Measurements from ENCODE around the gene CRACR2B. TPM values are rescaled to one million over a fixed set of nuclear protein-coding genes. Genes with fewer than 3 reads are reported as not detected.

The CRACR2B gene
- total and polyA plus RNA-seq, 2 donors (not counting 1 experiment from before 2014, with no cell fraction given), result 9.7 to 67.7 TPM

DNA sequence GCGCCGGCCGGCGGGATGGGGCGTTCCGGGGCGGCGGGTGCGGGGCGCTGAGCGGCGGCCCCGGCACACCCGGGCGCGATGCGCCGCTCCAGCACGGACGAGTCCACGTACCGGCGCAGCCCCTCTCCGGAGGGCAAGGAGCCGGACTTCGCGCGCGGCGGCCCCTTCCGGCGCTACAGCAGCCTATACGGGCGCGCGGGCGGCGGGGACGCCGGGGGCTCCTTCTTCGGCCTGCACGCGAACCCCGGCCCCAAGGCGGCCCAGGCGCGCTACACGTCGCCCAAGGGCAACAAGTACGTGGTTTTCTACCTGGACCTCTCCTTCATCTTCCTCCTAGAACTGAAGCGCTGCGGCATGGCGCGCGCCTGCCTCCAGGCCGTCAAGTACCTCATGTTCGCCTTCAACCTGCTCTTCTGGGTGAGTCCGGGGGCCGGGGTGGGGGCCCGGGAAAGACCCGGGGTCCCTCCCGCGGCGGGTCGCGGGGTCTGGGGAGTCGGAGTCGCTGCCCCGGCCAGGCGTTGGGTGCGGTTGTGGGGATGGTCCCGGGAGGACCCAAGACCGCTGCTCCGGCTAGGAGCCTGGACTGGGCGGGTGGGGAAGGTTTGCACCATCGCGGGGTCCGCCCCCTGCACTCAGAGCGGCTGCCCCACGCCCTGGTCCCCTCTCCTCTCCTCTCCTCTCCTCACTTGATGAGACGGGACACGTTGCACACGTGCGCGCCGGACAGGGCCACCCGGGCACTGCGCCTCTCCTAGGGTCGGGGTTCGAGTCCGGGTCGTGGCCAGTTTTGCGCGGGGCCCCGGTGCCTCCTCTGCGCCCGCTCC is 22.4 kb downstream of the CRACR2B start:
- DNase-seq, result peak; percentile 40
- no peak for TF ChIP-seq EZH2 (IDR thresholded peaks at IDR 0.05; ENCODE audit: borderline replicate concordance, insufficient read depth, low read depth, low read length, poor library complexity, severe bottlenecking)
- TF ChIP-seq, protein P1, sequence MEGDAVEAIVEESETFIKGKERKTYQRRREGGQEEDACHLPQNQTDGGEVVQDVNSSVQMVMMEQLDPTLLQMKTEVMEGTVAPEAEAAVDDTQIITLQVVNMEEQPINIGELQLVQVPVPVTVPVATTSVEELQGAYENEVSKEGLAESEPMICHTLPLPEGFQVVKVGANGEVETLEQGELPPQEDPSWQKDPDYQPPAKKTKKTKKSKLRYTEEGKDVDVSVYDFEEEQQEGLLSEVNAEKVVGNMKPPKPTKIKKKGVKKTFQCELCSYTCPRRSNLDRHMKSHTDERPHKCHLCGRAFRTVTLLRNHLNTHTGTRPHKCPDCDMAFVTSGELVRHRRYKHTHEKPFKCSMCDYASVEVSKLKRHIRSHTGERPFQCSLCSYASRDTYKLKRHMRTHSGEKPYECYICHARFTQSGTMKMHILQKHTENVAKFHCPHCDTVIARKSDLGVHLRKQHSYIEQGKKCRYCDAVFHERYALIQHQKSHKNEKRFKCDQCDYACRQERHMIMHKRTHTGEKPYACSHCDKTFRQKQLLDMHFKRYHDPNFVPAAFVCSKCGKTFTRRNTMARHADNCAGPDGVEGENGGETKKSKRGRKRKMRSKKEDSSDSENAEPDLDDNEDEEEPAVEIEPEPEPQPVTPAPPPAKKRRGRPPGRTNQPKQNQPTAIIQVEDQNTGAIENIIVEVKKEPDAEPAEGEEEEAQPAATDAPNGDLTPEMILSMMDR (IDR thresholded peaks at IDR 0.05), result no peak
- peaks cover 0 to 29% (median 6%) of the 10 kb centered on the region in 4 experiments for H3K27me3 ChIP-seq (replicated peaks in 1 of 4; ENCODE audit: control extremely low read depth in 1 of 4, control insufficient read depth in 3 of 4, insufficient read depth in 4 of 4, low read length in 3 of 4)
- Mint-ChIP-seq H3K9me3 (ENCODE audit: insufficient read depth) (no peaks in the 10 kb centered on the region), H3K4me1 (peaks cover 6% of the 10 kb centered on the region), H3K27me3 (peaks cover 3% of the 10 kb centered on the region), H3K27ac (no peak overlapping the region), H3K4me3 (peak overlapping the region; percentile 70)
- peak; percentile 7 for ATAC-seq (ENCODE audit: low read depth)
- peak overlapping the region; percentile 54 for H2AFZ ChIP-seq (ENCODE audit: insufficient read depth, low read depth, low read length, poor library complexity, severe bottlenecking)
- peaks cover 11 to 15% of the 10 kb centered on the region in 2 donors for H3K4me1 ChIP-seq (ENCODE audit: control insufficient read depth in 2 of 2, insufficient read depth in 2 of 2, low read length in 2 of 2)
- ChIA-PET POLR2A (no interaction called here), CTCF (interaction anchor here (3.1 kb wide), 1 partner anchor 200 kb away, joined by 26 read pairs; no protein-coding TSS in a partner anchor)
- H3K9me3 ChIP-seq (ENCODE audit: control extremely low read depth in 1 of 3, control insufficient read depth in 2 of 3, insufficient read depth in 1 of 3, low read length in 2 of 3), result no peaks in the 10 kb centered on the region
- H3K27ac ChIP-seq (ENCODE audit: low read length in 2 of 2), result no peak overlapping the region
- no peaks in the 10 kb centered on the region for H3K79me2 ChIP-seq (ENCODE audit: control insufficient read depth, insufficient read depth, low read length)
- peak overlapping the region; percentile 96 for H3K4me2 ChIP-seq (replicated peaks; ENCODE audit: low read depth, low read length, poor library complexity, severe bottlenecking)
- WGBS (ENCODE audit: insufficient coverage), result 44% methylated on average over 90 of the region's 97 CpGs
- intact Hi-C loops (cut with micrococcal nuclease), result no loop called here
- H4K20me1 ChIP-seq (ENCODE audit: control insufficient read depth, insufficient read depth, low read length, poor library complexity, severe bottlenecking), result peaks cover 8% of the 10 kb centered on the region
- H3K4me3 ChIP-seq (ENCODE audit: control extremely low read depth in 1 of 5, extremely low read depth in 1 of 5, insufficient read depth in 1 of 5, low read depth in 2 of 5, low read length in 4 of 5), result peak overlapping the region in 3 of 5 experiments; percentile 20 to 36 (median 35)
- no peaks in the 10 kb centered on the region for H3K36me3 ChIP-seq (replicated peaks in 1 of 2; ENCODE audit: control extremely low read depth in 1 of 2, control insufficient read depth in 1 of 2, extremely low read depth in 1 of 2, insufficient read depth in 2 of 2, low read length in 1 of 2)
- H3K9ac ChIP-seq (ENCODE audit: low read length), result no peak overlapping the region
